AG04450 (cell line): ENCODE measurements around the gene MYEF2. TPM values are rescaled to one million over a fixed set of nuclear protein-coding genes. Genes with fewer than 3 reads are reported as not detected.

Source experiments
- CTCF ChIA-PET: fragments of 300-600, 350-600 bp; formaldehyde crosslinking; extraction: SDS; loops from one replicate; lab custom pipeline; 2022; ENCODE audit warnings: antibody characterized with exemption, inconsistent platforms; lab: Charles Lee
- POLR2A ChIA-PET: fragments of 350-600 bp; formaldehyde crosslinking; extraction: SDS; loops from one replicate; lab custom pipeline; 2021; ENCODE audit warnings: antibody characterized with exemption, inconsistent platforms; lab: Yijun Ruan, JAX
- DNase-seq: peaks from one replicate; pipeline ENCODE4 v3.0.0-alpha.2; 2011; ENCODE audit warnings: low read depth, low spot score
- H3K27ac ChIP-seq: one replicate; pipeline ENCODE4 v1.5.1; 2012; ENCODE audit warnings: low read depth, low read length, control low read depth
- H3K27me3 ChIP-seq: one replicate; pipeline ENCODE4 v1.6.0; 2012; ENCODE audit warnings: low read length; ENCODE audit not compliant: control insufficient read depth, insufficient read depth
- H3K4me3 ChIP-seq: 2 replicates; pipeline ENCODE4 v1.5.1; 2011; ENCODE audit warnings: mild to moderate bottlenecking, low read depth, low read length, control low read depth
- H3K9me3 ChIP-seq: 2 replicates; pipeline ENCODE4 v1.5.1; 2012; ENCODE audit warnings: low read length; ENCODE audit not compliant: control insufficient read depth, insufficient read depth
- CTCF ChIP-seq: IDR thresholded peaks from 2 replicates; pipeline ENCODE4 v1.5.1; 2011; ENCODE audit warnings: low read depth, low read length, control low read depth, inconsistent platforms
- polyA plus RNA-seq: library from polyadenylated mRNA; depleted of rRNA; stranded (reverse); fragments of >200 nt; gene quantifications from 2 replicates; pipeline ENCODE4 v1.2.3, GENCODE V29; 2011

The MYEF2 gene
- polyA plus RNA-seq, 1 experiment, result 9.4 TPM

GRCh38 chr15:48132874-48133273, 45.2 kb downstream of the MYEF2 start:
- Histone ChIP-seq H3K9me3 (no peaks in the 10 kb centered on the region), H3K27ac (no peak overlapping the region), H3K4me3 (no peak overlapping the region), H3K27me3 (no peaks in the 10 kb centered on the region)
- no peak for DNase-seq
- TF ChIP-seq CTCF, result no peak
- ChIA-PET POLR2A (no interaction called here), CTCF (no interaction called here)

GRCh38 chr15:48131324-48131723, 46.8 kb downstream of the MYEF2 start:
- no peaks in the 10 kb centered on the region for H3K9me3 ChIP-seq
- TF ChIP-seq CTCF, result no peak
- no peak overlapping the region for H3K4me3 ChIP-seq
- ChIA-PET POLR2A (no interaction called here), CTCF (no interaction called here)
- H3K27ac ChIP-seq, result no peak overlapping the region
- DNase-seq, result no peak
- no peaks in the 10 kb centered on the region for H3K27me3 ChIP-seq

GRCh38 chr15:48126667-48127355, 51.3 kb downstream of the MYEF2 start:
- Histone ChIP-seq H3K27ac (no peak overlapping the region), H3K9me3 (no peaks in the 10 kb centered on the region), H3K27me3 (no peaks in the 10 kb centered on the region), H3K4me3 (no peak overlapping the region)
- CTCF ChIA-PET, result interaction anchor here (1.5 kb wide), 1 partner anchor 13 kb away, joined by 3 read pairs; no protein-coding TSS in a partner anchor
- POLR2A ChIA-PET, result no interaction called here
- no peak for TF ChIP-seq CTCF
- no peak for DNase-seq

GRCh38 chr15:48121849-48122248, 56.2 kb downstream of the MYEF2 start:
- POLR2A ChIA-PET, result no interaction called here
- Histone ChIP-seq H3K9me3 (no peaks in the 10 kb centered on the region), H3K27me3 (peaks cover 3% of the 10 kb centered on the region), H3K27ac (no peak overlapping the region), H3K4me3 (no peak overlapping the region)
- CTCF ChIA-PET, result no interaction called here
- no peak for DNase-seq
- no peak for TF ChIP-seq CTCF

GRCh38 chr15:48120745-48121144, 57.4 kb downstream of the MYEF2 start, which contains the start of gene SLC24A5:
SLC24A5 (plus strand) TSS chr15:48120990; CDS start chr15:48121045, 55 bp downstream.
- H3K27ac ChIP-seq, result no peak within 1 kb of the TSS
- peaks cover 3% of the 10 kb centered on the region for H3K27me3 ChIP-seq
- no peak for TF ChIP-seq CTCF
- DNase-seq, result no peak
- ChIA-PET CTCF (no interaction called here), POLR2A (interaction anchor here (0.6 kb wide), 1 partner anchor 789 kb away, joined by 3 read pairs; no protein-coding TSS in a partner anchor)
- no peak within 1 kb of the TSS for H3K4me3 ChIP-seq
- H3K9me3 ChIP-seq, result no peaks in the 10 kb centered on the region
